GM12878 (cell line): Measurements from ENCODE around the gene MANF. TPM values are rescaled to one million over a fixed set of nuclear protein-coding genes. Genes with fewer than 3 reads are reported as not detected.

ENCODE experiments used
- ATAC-seq: fragments of 200-7000 bp; cut with Tn5 transposase; 3 replicates; pipeline ENCODE4 v1.9.1; 2020; ENCODE audit warnings: mild to moderate bottlenecking, moderate library complexity
- BruUV-seq: library from RNA; stranded (reverse); fragments of 400-500 nt; replicated peaks from 2 replicates; lab custom pipeline; 2021; lab: Mats Ljungman, UMichigan
- CTCF ChIA-PET: fragments of 300-600 bp; sonication (Branson Sonifier 250); formaldehyde crosslinking; extraction: SDS; loops from one replicate; lab custom pipeline; 2021; ENCODE audit warnings: inconsistent platforms; lab: Yijun Ruan, JAX
- POLR2A ChIA-PET: fragments of 350-600 bp; formaldehyde crosslinking; extraction: SDS; loops from one replicate; lab custom pipeline; 2021; ENCODE audit warnings: inconsistent platforms; lab: Charles Lee
- RAD21 ChIA-PET: fragments of 300-600 bp; sonication (Branson Sonifier 250); formaldehyde crosslinking; loops from one replicate; lab custom pipeline; 2023; ENCODE audit warnings: antibody characterized with exemption; ENCODE audit not compliant: unreplicated experiment; lab: Charles Lee
- SMC1A ChIA-PET: fragments of 300-600 bp; sonication (Branson Sonifier 250); formaldehyde crosslinking; loops from one replicate; lab custom pipeline; 2023; ENCODE audit not compliant: unreplicated experiment, uncharacterized antibody; lab: Charles Lee
- DNase-seq: peaks from one replicate; pipeline ENCODE4 v3.0.0-alpha.2; 2011; ENCODE audit warnings: low read depth, low spot score
- FAIRE-seq: peaks from 3 replicates; lab custom pipeline; 2011; peaks lifted over from hg19 to GRCh38; lab: Jason Lieb, UNC
- H2AFZ ChIP-seq: 2 replicates; pipeline ENCODE4 v1.6.0; 2011; ENCODE audit warnings: low read depth, low read length, control low read depth; ENCODE audit not compliant: control insufficient read depth
- H3K27ac ChIP-seq: 2 replicates; pipeline ENCODE4 v1.5.1; 2011; ENCODE audit warnings: control low read depth; ENCODE audit not compliant: control insufficient read depth, insufficient read depth
- H3K27me3 ChIP-seq, 2 experiments: replicated peaks in 1 of 2; 2 replicates each; pipeline versions ENCODE4 v1.6.0 to v1.6.1; 2011; ENCODE audit warnings: low read length in 1 of 2; ENCODE audit not compliant: control insufficient read depth in 2 of 2, insufficient read depth in 2 of 2
- H3K36me3 ChIP-seq, 2 experiments: 2 replicates each; pipeline ENCODE4 v1.5.1; 2011; ENCODE audit warnings: low read length in 1 of 2; ENCODE audit not compliant: control insufficient read depth in 2 of 2, insufficient read depth in 2 of 2
- H3K4me1 ChIP-seq: 2 replicates; pipeline ENCODE4 v1.6.1; 2011; ENCODE audit warnings: mild to moderate bottlenecking, low read length, moderate library complexity, mixed read lengths; ENCODE audit not compliant: control insufficient read depth, insufficient read depth
- H3K4me2 ChIP-seq: 2 replicates; pipeline ENCODE4 v1.6.0; 2011; ENCODE audit warnings: control low read depth; ENCODE audit not compliant: control insufficient read depth, insufficient read depth
- H3K4me3 ChIP-seq: fragments of 200-600 bp; sonication (generic); 2 replicates; pipeline ENCODE4 v1.5.1; 2016
- H3K79me2 ChIP-seq: 2 replicates; pipeline ENCODE4 v1.6.0; 2011; ENCODE audit warnings: low read length; ENCODE audit not compliant: control insufficient read depth, insufficient read depth
- H3K9ac ChIP-seq: 2 replicates; pipeline ENCODE4 v1.8.0; 2011; ENCODE audit warnings: low read length, control low read depth, mixed read lengths; ENCODE audit not compliant: control insufficient read depth, insufficient read depth
- H3K9me3 ChIP-seq: replicated peaks from 3 replicates; pipeline ENCODE4 v1.5.1; 2011; ENCODE audit warnings: mild to moderate bottlenecking, low read length; ENCODE audit not compliant: control insufficient read depth, insufficient read depth
- H4K20me1 ChIP-seq: 2 replicates; pipeline ENCODE4 v1.6.0; 2011; ENCODE audit not compliant: control insufficient read depth, insufficient read depth
- BHLHE40 ChIP-seq, 2 experiments: fragments of 450-650 bp in 1 of 2; IDR thresholded peaks; 2 replicates each; pipeline ENCODE4 v1.6.1; 2011 to 2017; ENCODE audit warnings: low read depth in 2 of 2, borderline replicate concordance in 1 of 2, improper control_type of control experiment in 1 of 2, low read length in 1 of 2, mild to moderate bottlenecking in 1 of 2
- DPF2 ChIP-seq: fragments of 450-650 bp; IDR thresholded peaks from 2 replicates; pipeline ENCODE4 v1.6.1; 2017; ENCODE audit warnings: mild to moderate bottlenecking
- EGR1 ChIP-seq, 2 experiments: IDR thresholded peaks; 1 replicate in 1 of 2; 2 replicates in 1 of 2; pipeline ENCODE4 v1.6.1; 2011 to 2012; ENCODE audit warnings: low read depth in 2 of 2, low read length in 2 of 2, borderline replicate concordance in 1 of 2, mild to moderate bottlenecking in 1 of 2, moderate library complexity in 1 of 2
- EP300 ChIP-seq, 2 experiments: fragments of 150-350 bp in 1 of 2; IDR thresholded peaks; 2 replicates each; pipeline ENCODE4 v1.6.1; 2011 to 2012; ENCODE audit warnings: low read depth in 2 of 2, low read length in 2 of 2, borderline replicate concordance in 1 of 2, improper control_type of control experiment in 1 of 2, inconsistent platforms in 1 of 2; ENCODE audit not compliant: control insufficient read depth in 1 of 2
- EZH2 ChIP-seq: IDR thresholded peaks from 2 replicates; pipeline ENCODE4 v1.6.1; 2012; ENCODE audit warnings: low read depth, mild to moderate bottlenecking, control low read depth, inconsistent platforms, low read length, borderline replicate concordance; ENCODE audit not compliant: control insufficient read depth
- FOXK2 ChIP-seq: fragments of 450-650 bp; IDR thresholded peaks from 2 replicates; pipeline ENCODE4 v1.6.1; 2017; ENCODE audit warnings: mild to moderate bottlenecking, moderate library complexity
- GABPA ChIP-seq: IDR thresholded peaks from 2 replicates; pipeline ENCODE4 v1.6.1; 2014; ENCODE audit warnings: antibody characterized with exemption, low read depth, mild to moderate bottlenecking, inconsistent platforms
- POLR2A ChIP-seq: IDR thresholded peaks from 2 replicates; pipeline ENCODE4 v1.6.1; 2011; ENCODE audit warnings: low read depth, mild to moderate bottlenecking, low read length
- RBBP5 ChIP-seq: fragments of 200-600 bp; sonication (generic); conservative IDR thresholded peaks from 2 replicates; pipeline ENCODE4 v1.6.1; 2016
- SRF ChIP-seq, 2 experiments: IDR thresholded peaks; 2 replicates each; pipeline ENCODE4 v1.6.1; 2011; ENCODE audit warnings: low read depth in 2 of 2, low read length in 2 of 2, mild to moderate bottlenecking in 1 of 2, moderate library complexity in 1 of 2
- SUPT20H ChIP-seq: IDR thresholded peaks from 2 replicates; pipeline ENCODE4 v1.6.1; 2011; ENCODE audit warnings: low read depth, mild to moderate bottlenecking, low read length, moderate library complexity, borderline replicate concordance; ENCODE audit not compliant: control insufficient read depth
- ZZZ3 ChIP-seq: IDR thresholded peaks from 2 replicates; pipeline ENCODE4 v1.6.1; 2011; ENCODE audit warnings: low read depth; ENCODE audit not compliant: control insufficient read depth, insufficient read length
- WGBS: methylation state at CpG from one replicate; pipeline ENCODE4 v1.1.6; 2016; ENCODE audit warnings: low lambda C conversion rate; ENCODE audit not compliant: insufficient replicate concordance, insufficient coverage; ENCODE audit errors: missing lambda C conversion rate; 5-methylcytosine and 5-hydroxymethylcytosine counted together
- in situ Hi-C: fragments of 300-500 bp; cut with MboI; formaldehyde crosslinking; loops from 9 replicates; pipeline ENCODE4 v1.14.3; 2018; ENCODE audit warnings: mixed read lengths
- intact Hi-C: fragments of 100-400 bp; cut with micrococcal nuclease; formaldehyde crosslinking; loops from one replicate; pipeline ENCODE4 v1.14.2; 2022; ENCODE audit not compliant: unreplicated experiment
- polyA plus RNA-seq, 11 experiments: library from polyadenylated mRNA; depleted of rRNA in 4 of 11; unstranded in 6 of 11; stranded (reverse) in 5 of 11; fragments of >200 nt; fragmentation: Nextera tagmentation in 4 of 11; fragmentation: Illumina TruSeq in 1 of 11; extraction: Ambion mirVana in 4 of 11; extraction: Trizol in 1 of 11; gene quantifications; 1 replicate in 1 of 11; 2 replicates in 10 of 11; pipeline versions ENCODE4 v1.2.1 to v1.2.3, GENCODE V29; 2011 to 2016; ENCODE audit warnings: inconsistent platforms in 2 of 11, missing spikeins in 2 of 11, low read depth in 1 of 11
- total RNA-seq, 4 experiments: library from RNA; depleted of rRNA in 3 of 4; stranded (reverse); fragments of >200 nt in 3 of 4; fragmentation: Illumina TruSeq in 1 of 4; extraction: Trizol in 1 of 4; gene quantifications; 2 replicates each; pipeline versions ENCODE4 v1.2.1 to v1.2.3, GENCODE V29; 2013 to 2021
- TF ChIP-seq, protein P1 (sequence below): IDR thresholded peaks from 2 replicates; pipeline ENCODE4 v1.6.1; 2012; ENCODE audit warnings: low read length, inconsistent platforms
- TF ChIP-seq, protein P2 (sequence below): IDR thresholded peaks from 2 replicates; pipeline ENCODE4 v1.6.1; 2011; ENCODE audit warnings: low read depth, low read length, improper control_type of control experiment, borderline replicate concordance

MANF gene
- total and polyA plus RNA-seq, 10 of the 15 experiments (the other 5 are each of a cell fraction or from before 2014, with no cell fraction given), result 22.0 to 120 (median 82.9) TPM

DNA sequence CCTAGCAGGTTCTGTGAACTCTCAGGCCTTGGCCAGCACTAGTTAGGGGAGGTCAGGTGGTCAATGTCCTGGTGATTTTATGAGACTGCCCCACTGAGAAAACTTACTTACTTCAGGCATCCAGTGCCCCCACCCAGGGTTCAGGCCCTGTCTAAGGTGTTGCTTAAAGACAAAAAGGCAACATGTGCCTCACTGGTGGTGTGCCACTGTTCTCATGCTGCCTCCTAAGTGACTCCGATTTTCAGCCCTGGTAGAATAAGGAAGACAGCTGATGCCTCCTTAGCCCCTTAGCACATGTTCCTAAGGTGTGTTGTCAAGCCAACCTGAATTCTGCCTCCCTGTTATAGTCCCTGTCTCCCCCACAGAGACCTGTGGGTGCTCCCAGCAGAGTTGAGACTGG lies 11.3 kb downstream of the MANF start:
- Histone ChIP-seq H3K27me3 (no peaks in the 10 kb centered on the region), H3K9ac (no peak overlapping the region), H3K9me3 (no peaks in the 10 kb centered on the region), H3K27ac (no peak overlapping the region), H3K4me2 (no peak overlapping the region), H2AFZ (no peak overlapping the region), H3K36me3 (peaks cover 20 to 46% of the 10 kb centered on the region in 2 experiments), H3K4me1 (peaks cover 11% of the 10 kb centered on the region), H3K4me3 (no peak overlapping the region), H4K20me1 (peaks cover 11% of the 10 kb centered on the region; the same call in 1 of the 2 replicates), H3K79me2 (peaks cover 36% of the 10 kb centered on the region)
- intact Hi-C loops (no loop called here), in situ Hi-C loops (loop anchor here (10.0 kb wide), 1 partner anchor 1062 kb away; no protein-coding TSS in a partner anchor)
- CTCF ChIA-PET, result no interaction called here
- FAIRE-seq, result no peak
- RAD21 ChIA-PET, result no interaction called here
- SMC1A ChIA-PET, result interaction anchor here (0.8 kb wide), 1 partner anchor 9 kb away, joined by 3 read pairs; no protein-coding TSS in a partner anchor
- ATAC-seq, result no peak
- POLR2A ChIA-PET, result interaction anchor here (0.6 kb wide), 1 partner anchor 10 kb away, joined by 11 read pairs; no protein-coding TSS in a partner anchor
- no peak for DNase-seq
- no TSS peak for BruUV-seq
- WGBS, result 100% methylated on average over 1 of the region's 1 CpG
- TF ChIP-seq, protein P1, sequence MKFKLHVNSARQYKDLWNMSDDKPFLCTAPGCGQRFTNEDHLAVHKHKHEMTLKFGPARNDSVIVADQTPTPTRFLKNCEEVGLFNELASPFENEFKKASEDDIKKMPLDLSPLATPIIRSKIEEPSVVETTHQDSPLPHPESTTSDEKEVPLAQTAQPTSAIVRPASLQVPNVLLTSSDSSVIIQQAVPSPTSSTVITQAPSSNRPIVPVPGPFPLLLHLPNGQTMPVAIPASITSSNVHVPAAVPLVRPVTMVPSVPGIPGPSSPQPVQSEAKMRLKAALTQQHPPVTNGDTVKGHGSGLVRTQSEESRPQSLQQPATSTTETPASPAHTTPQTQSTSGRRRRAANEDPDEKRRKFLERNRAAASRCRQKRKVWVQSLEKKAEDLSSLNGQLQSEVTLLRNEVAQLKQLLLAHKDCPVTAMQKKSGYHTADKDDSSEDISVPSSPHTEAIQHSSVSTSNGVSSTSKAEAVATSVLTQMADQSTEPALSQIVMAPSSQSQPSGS, result no peak
- TF ChIP-seq POLR2A (0 out of 2 replicates have a peak, but pooled peaks have one; percentile 27), EGR1 (IDR thresholded peaks at IDR 0.05; ENCODE audit: borderline replicate concordance in 1 of 2, low read depth in 2 of 2, low read length in 2 of 2) (no peak), FOXK2 (no peak)

DNA sequence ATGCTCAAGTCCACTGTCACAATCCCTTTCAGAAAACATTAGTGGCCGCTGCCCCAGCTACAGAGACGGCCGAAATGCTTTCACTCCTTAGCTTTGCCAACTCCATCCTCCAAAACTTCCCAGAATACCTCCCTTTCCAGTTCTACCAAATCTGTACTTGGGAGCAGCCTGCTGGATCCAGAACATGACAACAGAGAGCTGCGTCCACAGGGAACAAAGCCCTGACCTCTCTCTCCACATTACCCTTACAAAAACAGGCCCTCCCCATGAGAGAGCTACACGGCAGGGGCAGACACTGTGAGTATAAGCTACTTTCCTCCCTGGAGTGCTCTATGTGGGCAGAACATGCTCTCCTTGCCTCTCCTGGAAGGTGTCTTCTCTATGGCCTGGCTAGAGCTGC lies 12.3 kb downstream of the MANF start:
- no peak for DNase-seq
- FAIRE-seq, result no peak
- Histone ChIP-seq H3K36me3 (peaks cover 20 to 49% of the 10 kb centered on the region in 2 experiments), H3K9me3 (no peaks in the 10 kb centered on the region), H3K4me2 (no peak overlapping the region), H3K27me3 (no peaks in the 10 kb centered on the region), H3K9ac (no peak overlapping the region), H4K20me1 (peaks cover 11% of the 10 kb centered on the region; the same call in 1 of the 2 replicates), H3K79me2 (peaks cover 26% of the 10 kb centered on the region), H3K27ac (no peak overlapping the region), H3K4me1 (peaks cover 8% of the 10 kb centered on the region), H2AFZ (no peak overlapping the region), H3K4me3 (no peak overlapping the region)
- CTCF ChIA-PET, result interaction anchor here (1.2 kb wide), 1 partner anchor 9 kb away, joined by 5 read pairs; no protein-coding TSS in a partner anchor
- ATAC-seq, result no peak
- WGBS, result 87% methylated on average over 5 of the region's 5 CpGs
- RAD21 ChIA-PET, result no interaction called here
- SMC1A ChIA-PET, result interaction anchor here (0.8 to 1.0 kb wide), 2 partner anchors 10 to 32 kb away, joined by 3 read pairs; no protein-coding TSS in a partner anchor
- BruUV-seq, result no TSS peak
- POLR2A ChIA-PET, result interaction anchor here (0.6 kb wide), 1 partner anchor 103 kb away, joined by 3 read pairs; no protein-coding TSS in a partner anchor
- intact Hi-C loops, result no loop called here
- in situ Hi-C loops, result loop anchor here (10.0 kb wide), 1 partner anchor 1063 kb away; no protein-coding TSS in a partner anchor
- TF ChIP-seq BHLHE40 (IDR thresholded peaks at IDR 0.05; ENCODE audit: borderline replicate concordance in 1 of 2, low read depth in 2 of 2, low read length in 1 of 2) (no peak), SUPT20H (no peak), ZZZ3 (no peak), EP300 (IDR thresholded peaks at IDR 0.05; ENCODE audit: borderline replicate concordance in 1 of 2, control insufficient read depth in 1 of 2, low read depth in 2 of 2, low read length in 2 of 2) (no peak), GABPA (no peak), SRF (IDR thresholded peaks at IDR 0.05; ENCODE audit: low read depth in 2 of 2, low read length in 2 of 2) (no peak), EZH2 (no peak), DPF2 (no peak), POLR2A (no peak), RBBP5 (no peak)
- TF ChIP-seq, protein P2, sequence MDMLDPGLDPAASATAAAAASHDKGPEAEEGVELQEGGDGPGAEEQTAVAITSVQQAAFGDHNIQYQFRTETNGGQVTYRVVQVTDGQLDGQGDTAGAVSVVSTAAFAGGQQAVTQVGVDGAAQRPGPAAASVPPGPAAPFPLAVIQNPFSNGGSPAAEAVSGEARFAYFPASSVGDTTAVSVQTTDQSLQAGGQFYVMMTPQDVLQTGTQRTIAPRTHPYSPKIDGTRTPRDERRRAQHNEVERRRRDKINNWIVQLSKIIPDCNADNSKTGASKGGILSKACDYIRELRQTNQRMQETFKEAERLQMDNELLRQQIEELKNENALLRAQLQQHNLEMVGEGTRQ, result no peak
